ENCODE measurements around the gene EFEMP1. TPM values are rescaled to one million over a fixed set of nuclear protein-coding genes. Genes with fewer than 3 reads are reported as not detected.

Gene EFEMP1
- total and polyA plus RNA-seq, 4 donors, result 0.65 to 11.5 (median 6.5) TPM

DNA sequence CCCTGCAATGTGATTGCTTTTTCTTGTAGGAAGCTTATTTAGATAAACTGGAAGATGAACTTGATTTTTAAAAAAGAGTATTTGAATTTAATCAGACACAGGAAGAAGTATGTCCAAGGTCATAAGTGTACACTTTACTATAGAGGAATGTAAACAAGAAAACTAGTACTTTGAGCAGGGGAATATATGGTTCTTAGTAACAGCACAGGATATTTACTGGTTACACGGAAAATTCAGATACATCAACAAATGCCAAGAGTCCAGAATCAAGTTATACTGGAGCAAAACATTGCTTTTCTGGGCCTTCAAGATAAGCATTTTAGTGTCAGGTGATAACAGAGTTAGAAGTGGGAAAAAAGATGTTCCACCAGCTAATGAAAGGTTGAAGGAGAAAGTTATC, 75.5 kb downstream of the EFEMP1 start:
- no peaks in the 10 kb centered on the region for H3K36me3 ChIP-seq (ENCODE audit: control insufficient read depth in 4 of 4, insufficient read depth in 3 of 4, low read depth in 1 of 4, low read length in 3 of 4)
- 63% methylated on average over 1 of the region's 1 CpG for WGBS
- no peaks in the 10 kb centered on the region for H3K27me3 ChIP-seq (ENCODE audit: control insufficient read depth in 4 of 4, insufficient read depth in 4 of 4, low read length in 3 of 4)
- TF ChIP-seq FOXA2 (IDR thresholded peaks at IDR 0.05), result no peak
- no peak for TF ChIP-seq FOXA1 (IDR thresholded peaks at IDR 0.05)
- TF ChIP-seq, protein P1, sequence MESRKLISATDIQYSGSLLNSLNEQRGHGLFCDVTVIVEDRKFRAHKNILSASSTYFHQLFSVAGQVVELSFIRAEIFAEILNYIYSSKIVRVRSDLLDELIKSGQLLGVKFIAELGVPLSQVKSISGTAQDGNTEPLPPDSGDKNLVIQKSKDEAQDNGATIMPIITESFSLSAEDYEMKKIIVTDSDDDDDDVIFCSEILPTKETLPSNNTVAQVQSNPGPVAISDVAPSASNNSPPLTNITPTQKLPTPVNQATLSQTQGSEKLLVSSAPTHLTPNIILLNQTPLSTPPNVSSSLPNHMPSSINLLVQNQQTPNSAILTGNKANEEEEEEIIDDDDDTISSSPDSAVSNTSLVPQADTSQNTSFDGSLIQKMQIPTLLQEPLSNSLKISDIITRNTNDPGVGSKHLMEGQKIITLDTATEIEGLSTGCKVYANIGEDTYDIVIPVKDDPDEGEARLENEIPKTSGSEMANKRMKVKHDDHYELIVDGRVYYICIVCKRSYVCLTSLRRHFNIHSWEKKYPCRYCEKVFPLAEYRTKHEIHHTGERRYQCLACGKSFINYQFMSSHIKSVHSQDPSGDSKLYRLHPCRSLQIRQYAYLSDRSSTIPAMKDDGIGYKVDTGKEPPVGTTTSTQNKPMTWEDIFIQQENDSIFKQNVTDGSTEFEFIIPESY (IDR thresholded peaks at IDR 0.05), result no peak
- no peak for TF ChIP-seq RXRA (IDR thresholded peaks at IDR 0.05)
- TF ChIP-seq, protein P2, sequence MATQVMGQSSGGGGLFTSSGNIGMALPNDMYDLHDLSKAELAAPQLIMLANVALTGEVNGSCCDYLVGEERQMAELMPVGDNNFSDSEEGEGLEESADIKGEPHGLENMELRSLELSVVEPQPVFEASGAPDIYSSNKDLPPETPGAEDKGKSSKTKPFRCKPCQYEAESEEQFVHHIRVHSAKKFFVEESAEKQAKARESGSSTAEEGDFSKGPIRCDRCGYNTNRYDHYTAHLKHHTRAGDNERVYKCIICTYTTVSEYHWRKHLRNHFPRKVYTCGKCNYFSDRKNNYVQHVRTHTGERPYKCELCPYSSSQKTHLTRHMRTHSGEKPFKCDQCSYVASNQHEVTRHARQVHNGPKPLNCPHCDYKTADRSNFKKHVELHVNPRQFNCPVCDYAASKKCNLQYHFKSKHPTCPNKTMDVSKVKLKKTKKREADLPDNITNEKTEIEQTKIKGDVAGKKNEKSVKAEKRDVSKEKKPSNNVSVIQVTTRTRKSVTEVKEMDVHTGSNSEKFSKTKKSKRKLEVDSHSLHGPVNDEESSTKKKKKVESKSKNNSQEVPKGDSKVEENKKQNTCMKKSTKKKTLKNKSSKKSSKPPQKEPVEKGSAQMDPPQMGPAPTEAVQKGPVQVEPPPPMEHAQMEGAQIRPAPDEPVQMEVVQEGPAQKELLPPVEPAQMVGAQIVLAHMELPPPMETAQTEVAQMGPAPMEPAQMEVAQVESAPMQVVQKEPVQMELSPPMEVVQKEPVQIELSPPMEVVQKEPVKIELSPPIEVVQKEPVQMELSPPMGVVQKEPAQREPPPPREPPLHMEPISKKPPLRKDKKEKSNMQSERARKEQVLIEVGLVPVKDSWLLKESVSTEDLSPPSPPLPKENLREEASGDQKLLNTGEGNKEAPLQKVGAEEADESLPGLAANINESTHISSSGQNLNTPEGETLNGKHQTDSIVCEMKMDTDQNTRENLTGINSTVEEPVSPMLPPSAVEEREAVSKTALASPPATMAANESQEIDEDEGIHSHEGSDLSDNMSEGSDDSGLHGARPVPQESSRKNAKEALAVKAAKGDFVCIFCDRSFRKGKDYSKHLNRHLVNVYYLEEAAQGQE (IDR thresholded peaks at IDR 0.05), result no peak
- no peak for TF ChIP-seq HNF4G (IDR thresholded peaks at IDR 0.05)
- no peak overlapping the region for H3K27ac ChIP-seq (ENCODE audit: low read depth in 1 of 2, low read length in 2 of 2)
- DNase-seq (ENCODE audit: low spot score), result no peak
- H3K9ac ChIP-seq (ENCODE audit: low read depth in 1 of 2, low read length in 2 of 2), result no peak overlapping the region
- no peak overlapping the region for H3K4me3 ChIP-seq (ENCODE audit: low read depth in 1 of 3, low read length in 3 of 3)
- peaks cover 0 to 2% (median 0%) of the 10 kb centered on the region in 4 donors for H3K4me1 ChIP-seq (ENCODE audit: control insufficient read depth in 4 of 4, insufficient read depth in 4 of 4, low read length in 3 of 4)
- peaks cover 0 to 1% (median 0%) of the 10 kb centered on the region in 4 donors for H3K9me3 ChIP-seq (ENCODE audit: control insufficient read depth in 4 of 4, low read length in 3 of 4)

DNA sequence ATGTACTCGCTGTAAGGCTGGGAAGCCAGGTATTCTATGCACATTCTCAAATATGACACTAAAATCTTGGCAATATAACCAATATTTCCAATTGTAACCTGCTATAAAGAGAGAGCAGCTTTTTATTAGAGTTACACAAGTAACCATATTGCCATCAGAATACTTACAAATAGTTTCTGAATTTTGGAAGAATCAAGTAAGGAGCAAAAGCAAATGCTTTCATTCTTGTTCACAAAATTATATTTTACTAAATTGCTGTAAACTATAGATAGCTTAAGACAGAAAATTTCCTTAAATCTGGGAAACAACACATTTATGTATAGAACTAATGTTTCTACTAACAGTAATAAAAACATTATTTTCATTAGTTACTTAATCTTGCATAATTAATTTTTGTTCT, 77.2 kb downstream of the EFEMP1 start:
- H3K36me3 ChIP-seq (ENCODE audit: control insufficient read depth in 4 of 4, insufficient read depth in 3 of 4, low read depth in 1 of 4, low read length in 3 of 4), result no peaks in the 10 kb centered on the region
- no peak overlapping the region for H3K27ac ChIP-seq (ENCODE audit: low read depth in 1 of 2, low read length in 2 of 2)
- 97% methylated on average over 1 of the region's 1 CpG for WGBS
- no peak overlapping the region for H3K9ac ChIP-seq (ENCODE audit: low read depth in 1 of 2, low read length in 2 of 2)
- H3K4me3 ChIP-seq (ENCODE audit: low read depth in 1 of 3, low read length in 3 of 3), result no peak overlapping the region
- H3K4me1 ChIP-seq (ENCODE audit: control insufficient read depth in 4 of 4, insufficient read depth in 4 of 4, low read length in 3 of 4), result peaks cover 0 to 3% (median 0%) of the 10 kb centered on the region in 4 donors
- TF ChIP-seq SP1 (IDR thresholded peaks at IDR 0.05) (no peak), TAF1 (conservative IDR thresholded peaks at IDR 0.05) (no peak), RAD21 (IDR thresholded peaks at IDR 0.05) (no peak), YY1 (IDR thresholded peaks at IDR 0.05) (no peak), FOXA1 (IDR thresholded peaks at IDR 0.05) (no peak), GABPA (IDR thresholded peaks at IDR 0.05 in 1 of 2, conservative IDR thresholded peaks at IDR 0.05 in 1 of 2) (no peak), HNF4A (conservative IDR thresholded peaks at IDR 0.05) (no peak)
- TF ChIP-seq, protein P3, sequence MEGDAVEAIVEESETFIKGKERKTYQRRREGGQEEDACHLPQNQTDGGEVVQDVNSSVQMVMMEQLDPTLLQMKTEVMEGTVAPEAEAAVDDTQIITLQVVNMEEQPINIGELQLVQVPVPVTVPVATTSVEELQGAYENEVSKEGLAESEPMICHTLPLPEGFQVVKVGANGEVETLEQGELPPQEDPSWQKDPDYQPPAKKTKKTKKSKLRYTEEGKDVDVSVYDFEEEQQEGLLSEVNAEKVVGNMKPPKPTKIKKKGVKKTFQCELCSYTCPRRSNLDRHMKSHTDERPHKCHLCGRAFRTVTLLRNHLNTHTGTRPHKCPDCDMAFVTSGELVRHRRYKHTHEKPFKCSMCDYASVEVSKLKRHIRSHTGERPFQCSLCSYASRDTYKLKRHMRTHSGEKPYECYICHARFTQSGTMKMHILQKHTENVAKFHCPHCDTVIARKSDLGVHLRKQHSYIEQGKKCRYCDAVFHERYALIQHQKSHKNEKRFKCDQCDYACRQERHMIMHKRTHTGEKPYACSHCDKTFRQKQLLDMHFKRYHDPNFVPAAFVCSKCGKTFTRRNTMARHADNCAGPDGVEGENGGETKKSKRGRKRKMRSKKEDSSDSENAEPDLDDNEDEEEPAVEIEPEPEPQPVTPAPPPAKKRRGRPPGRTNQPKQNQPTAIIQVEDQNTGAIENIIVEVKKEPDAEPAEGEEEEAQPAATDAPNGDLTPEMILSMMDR (IDR thresholded peaks at IDR 0.05; ENCODE audit: low read depth, low read length, missing input control), result no peak
- TF ChIP-seq, protein P4, sequence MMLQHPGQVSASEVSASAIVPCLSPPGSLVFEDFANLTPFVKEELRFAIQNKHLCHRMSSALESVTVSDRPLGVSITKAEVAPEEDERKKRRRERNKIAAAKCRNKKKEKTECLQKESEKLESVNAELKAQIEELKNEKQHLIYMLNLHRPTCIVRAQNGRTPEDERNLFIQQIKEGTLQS (IDR thresholded peaks at IDR 0.05), result no peak
- TF ChIP-seq, protein P5, sequence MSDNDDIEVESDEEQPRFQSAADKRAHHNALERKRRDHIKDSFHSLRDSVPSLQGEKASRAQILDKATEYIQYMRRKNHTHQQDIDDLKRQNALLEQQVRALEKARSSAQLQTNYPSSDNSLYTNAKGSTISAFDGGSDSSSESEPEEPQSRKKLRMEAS (IDR thresholded peaks at IDR 0.05), result no peak
- no peaks in the 10 kb centered on the region for H3K9me3 ChIP-seq (ENCODE audit: control insufficient read depth in 4 of 4, low read length in 3 of 4)
- no peaks in the 10 kb centered on the region for H3K27me3 ChIP-seq (ENCODE audit: control insufficient read depth in 4 of 4, insufficient read depth in 4 of 4, low read length in 3 of 4)
- no peak for DNase-seq (ENCODE audit: low spot score)
